Glutamatergic neuron (in vitro differentiated cells): ENCODE measurements around the gene ZNF384. TPM values are rescaled to one million over a fixed set of nuclear protein-coding genes. Genes with fewer than 3 reads are reported as not detected.

Experiments
- DNase-seq: peaks from one replicate; pipeline ENCODE4 v3.0.0; 2022
- H3K27ac Mint-ChIP-seq: one replicate; pipeline ENCODE4 v1.8.0; 2020; ENCODE audit warnings: mild to moderate bottlenecking, mixed read lengths, inconsistent platforms; ENCODE audit not compliant: unreplicated experiment
- H3K27me3 Mint-ChIP-seq: one replicate; pipeline ENCODE4 v1.8.0; 2020; ENCODE audit warnings: mild to moderate bottlenecking, moderate library complexity, mixed read lengths, inconsistent platforms; ENCODE audit not compliant: unreplicated experiment
- H3K36me3 Mint-ChIP-seq: one replicate; pipeline ENCODE4 v1.8.0; 2020; ENCODE audit warnings: mild to moderate bottlenecking, mixed read lengths, inconsistent platforms; ENCODE audit not compliant: unreplicated experiment
- H3K4me1 Mint-ChIP-seq: one replicate; pipeline ENCODE4 v1.8.0; 2020; ENCODE audit warnings: mild to moderate bottlenecking, low read depth, mixed read lengths, inconsistent platforms; ENCODE audit not compliant: unreplicated experiment
- H3K4me3 Mint-ChIP-seq: one replicate; pipeline ENCODE4 v1.8.0; 2020; ENCODE audit warnings: mild to moderate bottlenecking, mixed read lengths, inconsistent platforms; ENCODE audit not compliant: unreplicated experiment
- H3K9me3 Mint-ChIP-seq: one replicate; pipeline ENCODE4 v1.8.0; 2020; ENCODE audit warnings: mild to moderate bottlenecking, moderate library complexity, mixed read lengths, inconsistent platforms; ENCODE audit not compliant: unreplicated experiment
- CTCF ChIP-seq: fragments of 200-600 bp; sonication (generic); IDR thresholded peaks from one replicate; pipeline ENCODE4 v1.5.0; 2021; ENCODE audit not compliant: partially characterized antibody, unreplicated experiment
- total RNA-seq: library from RNA; stranded (reverse); fragmentation: NEBNext Ultra II Directional; extraction: Animal tissue kit (Norgen Biotek cat#: 25700); gene quantifications from one replicate; pipeline ENCODE4 v1.2.1, GENCODE V29; 2021; ENCODE audit not compliant: unreplicated experiment

The ZNF384 gene
- total RNA-seq, 1 donor from 2014 or later, result 83.2 TPM

GRCh38 chr12:6639151-6639801, 49.9 kb downstream of the ZNF384 start:
- Mint-ChIP-seq H3K27me3 (peaks cover 8% of the 10 kb centered on the region), H3K4me1 (peaks cover 7% of the 10 kb centered on the region), H3K9me3 (peaks cover 5% of the 10 kb centered on the region), H3K36me3 (peaks cover 24% of the 10 kb centered on the region), H3K27ac (peak overlapping the region; percentile 33), H3K4me3 (no peak overlapping the region)
- no peak for DNase-seq
- no peak for TF ChIP-seq CTCF

GRCh38 chr12:6638305-6638704, 50.9 kb downstream of the ZNF384 start:
- no peak for TF ChIP-seq CTCF
- Mint-ChIP-seq H3K36me3 (peaks cover 16% of the 10 kb centered on the region), H3K27ac (no peak overlapping the region), H3K4me1 (peaks cover 9% of the 10 kb centered on the region), H3K9me3 (peaks cover 5% of the 10 kb centered on the region), H3K27me3 (peaks cover 10% of the 10 kb centered on the region), H3K4me3 (no peak overlapping the region)
- no peak for DNase-seq

DNA sequence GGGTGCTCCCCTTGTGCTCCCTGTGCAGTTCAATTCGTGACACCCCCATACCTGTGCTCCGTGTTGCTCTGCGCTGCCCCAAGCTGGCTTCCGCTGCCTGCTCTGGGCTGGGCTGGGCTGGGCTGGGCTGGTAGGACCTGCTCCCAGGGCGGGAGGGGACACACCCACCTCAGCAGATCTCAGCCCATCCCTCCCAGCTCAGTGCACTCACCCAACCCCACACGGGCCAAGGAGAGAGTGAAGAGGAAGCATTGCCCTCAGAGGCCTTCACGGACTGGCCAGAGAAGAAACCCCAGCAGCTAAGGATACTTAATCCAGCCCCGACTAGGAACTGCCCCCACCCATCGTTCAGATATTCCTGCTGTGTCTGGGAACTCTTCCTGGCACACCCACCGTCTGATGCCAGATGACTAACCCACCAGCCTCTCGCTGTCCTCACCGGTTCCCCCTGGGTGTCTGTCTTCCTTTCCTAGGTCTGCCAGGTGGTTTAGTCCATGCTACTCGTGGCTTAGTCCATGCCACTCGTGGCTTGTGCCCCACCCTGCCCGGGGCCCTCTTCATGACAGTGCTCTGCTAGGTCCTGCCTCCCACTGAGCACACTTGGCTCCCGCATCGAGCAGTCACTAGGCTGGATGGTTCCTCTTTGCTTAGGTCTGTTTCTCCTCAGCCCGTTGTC, 53.2 kb downstream of the ZNF384 start, which contains the start of gene LPAR5:
LPAR5 (minus strand) TSS at position 104 of the 676 bp plus-strand sequence. CDS start 14,711 bp downstream, outside the sequence.
- peak within 1 kb of the TSS; percentile 16 for H3K4me3 Mint-ChIP-seq
- peaks cover 3% of the 10 kb centered on the region for H3K9me3 Mint-ChIP-seq
- H3K27me3 Mint-ChIP-seq, result peaks cover 9% of the 10 kb centered on the region
- peaks cover 5% of the 10 kb centered on the region for H3K36me3 Mint-ChIP-seq
- DNase-seq, result no peak
- H3K4me1 Mint-ChIP-seq, result peaks cover 17% of the 10 kb centered on the region
- no peak for TF ChIP-seq CTCF
- H3K27ac Mint-ChIP-seq, result no peak within 1 kb of the TSS

- peak; percentile 36 for DNase-seq
- peaks cover 8% of the 10 kb centered on the region for H3K27me3 Mint-ChIP-seq
- H3K4me3 Mint-ChIP-seq, result no peak overlapping the region
- TF ChIP-seq CTCF, result no peak
- H3K27ac Mint-ChIP-seq, result no peak overlapping the region
- H3K36me3 Mint-ChIP-seq, result no peaks in the 10 kb centered on the region
- peaks cover 17% of the 10 kb centered on the region for H3K4me1 Mint-ChIP-seq
- H3K9me3 Mint-ChIP-seq, result no peaks in the 10 kb centered on the region
These were observed 53.8 kb downstream of the ZNF384 start for GRCh38 chr12:6635375-6635855.
